Middle frontal gyrus (tissue), 1 donor: ENCODE results near the gene UBAC2.

Experiments used
- DNase-seq: peaks from one replicate; pipeline ENCODE4 v3.0.0-alpha.2; 2015; ENCODE audit warnings: low spot score; ENCODE audit errors: extremely low spot score

Gene UBAC2

GRCh38 chr13:99334221-99334620, 133.6 kb downstream of the UBAC2 start:
- no peak for DNase-seq

DNA sequence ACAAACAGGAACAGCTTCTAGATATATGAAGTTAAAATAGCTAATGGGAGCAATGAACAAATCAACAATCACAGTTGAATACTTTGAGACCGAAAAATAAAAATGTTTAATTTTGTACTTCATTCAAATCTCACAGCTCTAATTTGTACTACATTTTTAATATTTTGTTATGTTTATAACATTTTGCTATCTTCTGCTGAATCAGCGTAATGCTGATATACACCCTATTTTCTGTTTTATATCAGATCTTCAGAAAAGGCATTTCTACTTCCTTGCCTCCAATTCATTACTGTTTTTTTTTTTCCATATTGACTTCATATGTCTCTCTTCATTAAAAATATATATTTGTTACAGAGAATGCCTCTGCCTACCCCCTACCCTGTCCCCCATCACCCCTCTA, 134.4 kb downstream of the UBAC2 start:
- DNase-seq: no peak

DNA sequence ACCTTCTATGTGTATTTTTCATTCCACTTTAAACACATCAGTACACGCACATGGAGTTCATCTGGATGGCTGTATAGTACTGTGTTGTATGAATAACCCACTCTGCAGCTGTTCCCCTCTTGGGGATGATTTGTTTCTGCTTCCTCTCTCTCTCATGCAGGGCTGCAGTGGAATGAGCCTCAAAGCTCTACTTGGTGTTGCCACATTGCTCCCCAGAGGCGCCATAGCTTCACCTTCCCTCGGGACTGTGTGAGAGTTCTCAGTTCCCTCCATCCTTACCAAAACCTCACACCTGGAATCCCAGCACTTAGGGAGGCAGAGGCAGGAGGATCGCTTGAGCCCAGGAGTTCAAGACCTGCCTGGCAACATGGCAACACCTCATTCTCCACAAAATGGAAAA, 134.9 kb downstream of the UBAC2 start:
- no peak for DNase-seq

DNA sequence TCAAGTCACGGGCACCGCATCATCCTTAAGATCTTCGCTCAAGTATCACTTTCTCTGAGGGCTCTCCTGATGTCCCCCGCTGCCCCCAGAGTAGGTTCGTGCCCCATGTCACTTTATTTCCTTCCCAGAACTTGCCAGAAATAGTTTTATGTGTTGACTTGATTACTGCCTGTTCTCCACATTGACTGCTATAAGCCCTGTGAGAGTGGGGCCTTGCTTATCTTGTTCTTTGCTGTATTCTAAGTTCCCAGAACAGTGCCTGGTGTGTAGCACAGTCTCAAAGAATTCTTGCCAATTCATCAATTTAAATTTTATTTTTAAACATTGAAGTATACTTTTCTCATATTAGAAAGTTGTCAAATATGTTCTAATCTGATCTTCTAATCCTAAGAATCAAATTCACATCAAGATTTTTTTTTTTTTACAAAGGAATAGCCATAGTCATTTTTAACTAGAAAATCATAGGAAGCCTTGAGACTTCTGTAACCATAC, 138.6 kb downstream of the UBAC2 start:
- no peak for DNase-seq

DNA sequence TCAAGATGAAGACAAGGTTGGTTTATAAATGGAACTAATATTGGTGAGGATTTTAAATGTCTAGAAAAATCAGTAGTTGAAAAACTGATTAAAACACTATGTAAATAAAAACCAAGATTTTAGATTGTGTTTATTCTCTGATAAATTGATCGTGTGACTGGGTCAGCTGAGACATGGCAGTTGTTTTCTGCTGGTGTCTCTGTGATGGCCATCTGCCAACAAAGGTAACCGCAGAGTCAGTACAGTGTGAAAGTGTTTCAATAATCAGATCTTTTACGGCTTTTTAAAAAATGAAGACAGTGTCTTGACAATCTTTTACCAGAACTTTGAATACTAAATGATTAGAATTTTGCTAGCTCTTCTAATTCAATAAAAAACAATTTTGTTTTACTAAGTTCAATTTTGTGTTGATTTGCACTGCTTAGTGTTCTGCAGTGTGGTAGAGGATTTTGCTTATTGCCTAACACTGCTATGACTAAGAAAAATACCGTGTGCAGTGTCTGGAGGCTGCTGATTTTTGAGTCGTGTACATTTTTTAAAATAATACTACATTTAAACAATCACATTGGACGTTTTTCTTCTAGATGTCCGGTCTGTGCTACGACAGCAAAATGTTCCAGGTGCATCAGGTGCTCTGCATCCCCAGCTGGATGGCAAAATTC, 139.2 kb downstream of the UBAC2 start:
- no peak for DNase-seq

DNA sequence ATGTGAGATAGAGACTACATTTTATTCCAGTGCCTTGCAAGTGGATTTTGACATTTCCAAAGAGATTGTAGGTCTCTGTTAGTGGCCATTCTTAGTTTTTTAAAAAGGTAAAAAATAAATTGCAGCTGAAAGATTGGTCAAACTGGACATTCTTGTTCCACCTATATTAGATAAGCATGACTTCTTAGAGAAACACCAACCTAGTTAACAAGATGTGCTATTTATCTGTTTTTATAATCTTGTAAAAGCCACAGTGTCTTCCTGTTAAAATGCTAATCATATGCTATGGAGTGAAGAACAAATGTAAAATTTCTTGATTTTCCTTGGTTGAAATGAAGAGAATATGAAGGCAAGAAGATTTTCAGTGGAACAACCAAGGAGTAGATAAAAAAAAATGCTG, 140.0 kb downstream of the UBAC2 start:
- DNase-seq: no peak

DNA sequence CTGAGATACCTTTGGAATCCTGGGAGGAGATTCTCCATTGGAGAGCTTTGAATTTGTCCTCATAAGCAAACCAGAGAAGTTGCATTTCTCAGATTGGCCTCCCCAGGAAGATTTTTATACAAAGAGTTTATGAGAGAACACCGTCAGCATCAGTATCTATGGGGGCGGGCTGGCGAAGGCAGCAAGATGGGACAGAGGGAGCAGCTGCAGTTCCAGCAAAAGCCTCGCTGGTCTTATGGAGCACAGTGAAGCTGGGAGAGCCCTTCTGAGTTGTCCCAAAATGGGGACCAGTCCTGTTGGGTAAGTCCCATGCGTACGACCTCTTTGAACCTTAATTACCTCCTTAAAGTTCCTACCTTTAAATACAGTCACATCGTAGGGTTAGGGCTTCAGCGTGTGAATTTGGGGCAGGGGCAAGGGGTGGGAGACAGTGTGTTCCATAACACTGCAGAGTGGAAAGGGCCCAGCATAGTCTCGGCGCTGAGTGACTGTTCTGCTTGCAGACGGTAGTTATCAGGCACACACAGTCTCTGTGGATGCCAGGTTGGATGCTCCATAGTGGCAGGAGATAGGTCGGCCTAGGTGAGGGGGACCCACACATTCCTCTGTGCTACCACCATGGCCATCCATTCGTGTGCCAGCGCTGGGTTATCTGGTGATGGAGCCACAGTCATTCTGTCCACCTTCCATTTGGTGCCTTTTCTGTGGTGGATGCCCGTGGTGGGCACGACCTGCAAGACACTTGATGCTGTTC, 141.5 kb downstream of the UBAC2 start:
- DNase-seq: no peak

GRCh38 chr13:99342723-99343315, 142.2 kb downstream of the UBAC2 start:
- no peak for DNase-seq

GRCh38 chr13:99344610-99345208, 144.1 kb downstream of the UBAC2 start:
- no peak for DNase-seq

DNA sequence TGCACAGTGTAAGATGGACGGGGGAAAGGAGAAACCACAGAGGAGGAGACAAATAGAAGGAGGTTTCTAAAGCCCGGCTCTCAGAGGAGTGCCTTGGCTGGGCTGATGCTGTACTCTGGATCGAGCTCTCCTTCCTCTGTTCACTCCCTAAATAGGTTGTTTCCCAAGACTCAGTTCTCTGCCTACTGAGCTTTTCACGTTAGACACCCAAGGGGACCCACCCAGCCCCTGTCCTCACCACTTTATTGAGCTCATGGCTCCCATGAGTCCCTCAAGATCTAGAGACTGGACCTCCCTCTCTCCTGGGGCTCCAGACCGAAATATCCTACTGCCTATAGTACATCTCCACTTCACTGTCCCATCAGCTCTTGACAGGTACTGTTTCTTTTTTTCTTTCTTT, 144.7 kb downstream of the UBAC2 start:
- no peak for DNase-seq

DNA sequence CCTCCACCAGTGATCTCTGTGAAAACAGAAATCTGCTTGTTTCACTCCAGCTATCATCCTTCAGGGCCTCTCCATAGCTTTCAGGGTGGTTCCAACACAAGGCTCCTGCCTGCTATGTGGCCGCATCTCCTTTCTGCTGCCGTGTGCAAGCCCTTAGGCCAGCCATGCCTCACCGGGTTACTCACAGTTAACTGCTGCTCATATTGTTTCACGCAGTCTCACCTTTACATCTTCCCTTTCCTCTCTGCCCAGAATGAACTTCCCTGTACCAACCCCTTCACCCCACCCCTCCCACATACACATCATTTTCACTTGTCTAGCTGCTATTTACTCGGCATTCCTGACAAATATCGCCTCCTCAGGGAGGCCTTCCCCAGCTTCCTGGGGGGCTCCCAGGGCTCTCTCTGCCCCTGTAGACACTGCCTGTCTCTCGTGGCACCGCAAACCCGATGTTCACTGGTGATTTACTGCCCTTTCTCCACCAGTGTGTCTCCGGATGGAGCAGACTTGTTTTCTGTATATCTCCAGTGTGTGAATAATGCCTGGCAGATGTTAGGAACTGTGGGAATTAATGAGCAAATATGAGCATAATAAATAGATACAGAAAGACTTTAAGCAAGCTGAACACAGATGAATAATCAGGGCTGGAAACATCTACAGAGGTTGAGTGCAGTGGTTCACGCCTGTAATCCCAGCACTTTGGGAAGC, 145.8 kb downstream of the UBAC2 start:
- DNase-seq: no peak

DNA sequence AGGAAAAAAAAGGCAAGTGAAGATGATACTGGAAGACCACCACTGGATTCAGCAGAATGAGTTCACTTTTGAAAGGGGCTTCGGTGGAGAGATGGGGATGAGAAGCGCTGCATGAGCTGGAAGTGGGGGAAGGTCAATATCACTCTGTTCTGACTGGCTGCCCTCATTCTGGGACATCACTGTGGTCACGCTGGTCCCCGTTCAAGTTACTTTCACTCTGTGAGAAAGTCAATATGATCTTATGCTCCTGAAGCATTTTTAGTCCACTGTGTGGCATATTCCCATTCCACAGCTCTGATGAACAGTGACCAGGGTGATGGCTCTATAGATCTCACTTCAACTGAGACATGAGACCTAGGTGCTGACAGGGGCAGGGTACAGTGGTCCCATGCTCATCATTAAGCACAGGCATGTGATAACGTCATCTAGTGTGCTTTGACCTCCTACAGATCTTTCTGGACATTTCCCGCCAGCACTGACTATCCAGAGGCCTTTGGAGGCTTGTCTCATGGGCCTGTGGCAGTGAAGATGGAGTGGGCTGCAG, 146.8 kb downstream of the UBAC2 start:
- no peak for DNase-seq

DNA sequence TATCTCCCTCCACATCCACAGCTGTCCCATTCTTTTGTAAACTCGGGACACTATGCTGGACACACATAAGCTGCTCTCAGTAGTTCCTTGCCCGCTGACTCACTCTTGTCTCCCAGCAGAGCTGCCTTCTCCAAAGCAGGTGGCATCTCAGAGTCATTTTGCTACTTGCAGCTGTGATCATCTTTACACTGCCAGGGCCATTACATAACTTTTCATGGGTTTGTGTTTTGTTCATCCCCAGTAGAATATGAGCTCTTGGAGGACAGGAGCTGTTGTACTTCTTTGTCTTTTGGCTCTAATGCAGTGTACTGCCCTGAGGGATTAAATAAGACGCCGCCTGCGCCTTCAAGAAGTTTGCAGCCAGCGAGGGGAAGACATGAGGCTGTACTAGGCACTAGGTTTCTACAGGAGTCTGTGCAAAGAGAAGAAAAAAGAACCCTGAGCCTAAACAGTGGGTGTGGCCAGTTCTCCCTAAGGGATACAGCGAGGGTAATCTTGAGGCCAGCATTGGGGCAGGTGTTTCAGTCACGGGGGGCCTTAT, 147.3 kb downstream of the UBAC2 start:
- DNase-seq: peak; percentile 47

DNA sequence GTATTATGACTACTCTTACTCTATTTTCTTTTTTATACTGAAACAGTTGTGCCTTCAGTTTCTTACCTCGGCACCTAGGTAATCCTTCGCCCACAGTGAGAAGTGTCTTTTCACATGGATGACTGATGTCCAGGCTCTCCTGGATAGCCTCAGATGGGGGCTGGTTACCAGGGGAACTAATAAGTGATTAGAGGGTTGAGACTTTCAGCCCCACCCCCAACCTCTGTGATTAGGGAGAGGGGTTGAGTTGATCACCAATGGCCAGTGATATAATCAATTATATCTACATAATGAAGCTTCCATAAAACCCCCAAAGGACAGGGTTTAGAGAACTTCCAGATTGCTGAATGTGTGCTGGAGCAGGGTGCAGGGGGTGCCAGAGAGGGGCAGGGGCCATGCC, 149.5 kb downstream of the UBAC2 start:
- no peak for DNase-seq

DNA sequence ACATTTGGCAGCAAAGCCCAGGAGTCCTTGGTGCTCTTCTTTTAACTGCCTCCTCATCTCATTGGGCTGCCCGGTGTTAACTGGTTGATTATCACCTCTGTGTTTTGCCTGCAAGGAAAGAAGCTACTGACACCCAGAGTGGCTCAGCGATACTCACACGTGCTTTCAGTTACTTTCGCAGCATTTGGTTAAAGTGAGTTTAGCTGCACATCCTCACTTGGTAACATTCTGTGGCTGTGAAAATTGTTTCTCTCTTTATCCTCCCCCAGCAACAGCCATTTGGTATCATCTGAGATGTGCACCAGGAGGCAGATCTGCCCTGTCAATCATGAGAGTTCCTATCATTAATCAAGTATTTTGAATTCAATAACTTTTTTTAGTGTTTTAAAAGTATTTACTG, 151.1 kb downstream of the UBAC2 start:
- no peak for DNase-seq

DNA sequence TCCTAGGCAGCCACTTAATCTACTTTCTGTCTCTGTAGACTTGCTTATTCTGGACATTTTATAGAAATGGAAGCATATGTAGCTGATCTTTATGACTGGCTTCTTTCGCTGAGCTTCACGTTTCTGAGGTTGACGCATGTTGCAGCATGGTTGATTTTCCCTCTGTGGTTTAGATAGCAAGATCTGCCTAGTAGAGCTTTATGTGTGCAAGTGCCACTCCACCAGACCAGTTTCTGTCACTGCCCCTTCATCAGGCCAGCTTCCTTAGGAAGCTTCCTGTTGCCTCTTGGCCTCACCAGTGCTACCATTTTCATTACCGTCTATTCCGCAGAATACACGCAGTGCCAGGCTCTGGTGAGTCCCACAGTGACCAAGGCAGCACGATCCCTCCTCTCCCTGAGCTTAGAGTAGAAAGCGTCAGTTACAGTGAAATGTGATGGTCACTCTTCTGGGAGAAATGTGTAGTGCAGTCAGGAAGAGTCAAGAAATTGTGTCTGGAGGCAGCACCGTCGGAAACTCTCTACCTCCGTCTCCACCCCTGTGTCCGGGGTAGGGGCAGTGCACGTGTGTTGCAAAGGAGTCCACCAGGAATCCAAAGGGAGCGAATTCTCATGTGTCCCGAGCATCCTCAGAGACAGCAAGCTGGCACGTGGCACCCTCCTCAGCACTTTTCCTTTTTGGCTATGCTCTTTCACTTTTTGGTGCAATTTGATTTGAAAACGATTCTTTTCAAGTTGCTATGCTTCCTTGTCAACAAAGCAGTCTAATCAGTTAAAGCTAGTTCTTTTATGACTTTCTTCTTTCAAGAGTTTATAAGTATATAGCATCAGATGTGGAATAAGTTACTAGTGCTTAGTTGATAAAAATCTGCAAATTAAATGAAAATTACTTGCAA, 151.9 kb downstream of the UBAC2 start:
- DNase-seq: no peak

- DNase-seq: no peak
Measured at GRCh38 chr13:99353246-99353600, 152.6 kb downstream of the UBAC2 start.

GRCh38 chr13:99353836-99354235, 153.2 kb downstream of the UBAC2 start:
- no peak for DNase-seq

DNA sequence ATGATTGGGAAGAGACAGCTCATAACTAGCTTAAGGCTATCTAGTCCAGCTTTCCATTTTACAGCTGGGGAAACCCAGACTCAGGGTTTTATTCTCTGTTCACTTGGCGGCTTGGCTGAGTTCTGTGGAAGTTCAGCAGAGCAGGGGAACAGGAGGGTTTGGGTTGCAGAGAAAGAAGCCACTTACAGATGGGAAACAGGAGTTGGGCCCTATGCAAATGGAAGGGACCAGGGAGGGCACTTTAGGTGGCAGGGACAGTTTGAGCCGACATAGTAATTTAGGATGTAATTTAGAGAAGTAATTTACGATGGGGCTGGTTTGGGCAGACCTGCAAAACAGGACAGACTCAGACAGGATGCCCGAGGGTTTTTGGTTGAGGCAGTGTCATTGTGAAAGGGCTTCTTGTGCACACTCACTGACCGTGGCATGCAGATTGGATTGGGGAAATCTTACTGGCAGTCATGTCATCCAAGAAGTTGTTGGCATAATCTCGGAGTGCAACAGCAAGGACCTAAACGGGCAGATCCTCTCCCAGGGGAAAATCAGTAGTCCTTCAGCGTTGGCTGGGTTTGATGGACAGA, 153.8 kb downstream of the UBAC2 start:
- DNase-seq: no peak
